GM21529 (cell line): ENCODE data around the gene DIP2A.
A peak's percentile ranks its signal among the peaks of the same experiment; 100 is the strongest.

Experiments
- ATAC-seq: cut with Tn5 transposase; IDR thresholded peaks from one replicate; pipeline ENCODE4 v1.9.1; 2021; ENCODE audit not compliant: unreplicated experiment

Gene DIP2A, protein sequence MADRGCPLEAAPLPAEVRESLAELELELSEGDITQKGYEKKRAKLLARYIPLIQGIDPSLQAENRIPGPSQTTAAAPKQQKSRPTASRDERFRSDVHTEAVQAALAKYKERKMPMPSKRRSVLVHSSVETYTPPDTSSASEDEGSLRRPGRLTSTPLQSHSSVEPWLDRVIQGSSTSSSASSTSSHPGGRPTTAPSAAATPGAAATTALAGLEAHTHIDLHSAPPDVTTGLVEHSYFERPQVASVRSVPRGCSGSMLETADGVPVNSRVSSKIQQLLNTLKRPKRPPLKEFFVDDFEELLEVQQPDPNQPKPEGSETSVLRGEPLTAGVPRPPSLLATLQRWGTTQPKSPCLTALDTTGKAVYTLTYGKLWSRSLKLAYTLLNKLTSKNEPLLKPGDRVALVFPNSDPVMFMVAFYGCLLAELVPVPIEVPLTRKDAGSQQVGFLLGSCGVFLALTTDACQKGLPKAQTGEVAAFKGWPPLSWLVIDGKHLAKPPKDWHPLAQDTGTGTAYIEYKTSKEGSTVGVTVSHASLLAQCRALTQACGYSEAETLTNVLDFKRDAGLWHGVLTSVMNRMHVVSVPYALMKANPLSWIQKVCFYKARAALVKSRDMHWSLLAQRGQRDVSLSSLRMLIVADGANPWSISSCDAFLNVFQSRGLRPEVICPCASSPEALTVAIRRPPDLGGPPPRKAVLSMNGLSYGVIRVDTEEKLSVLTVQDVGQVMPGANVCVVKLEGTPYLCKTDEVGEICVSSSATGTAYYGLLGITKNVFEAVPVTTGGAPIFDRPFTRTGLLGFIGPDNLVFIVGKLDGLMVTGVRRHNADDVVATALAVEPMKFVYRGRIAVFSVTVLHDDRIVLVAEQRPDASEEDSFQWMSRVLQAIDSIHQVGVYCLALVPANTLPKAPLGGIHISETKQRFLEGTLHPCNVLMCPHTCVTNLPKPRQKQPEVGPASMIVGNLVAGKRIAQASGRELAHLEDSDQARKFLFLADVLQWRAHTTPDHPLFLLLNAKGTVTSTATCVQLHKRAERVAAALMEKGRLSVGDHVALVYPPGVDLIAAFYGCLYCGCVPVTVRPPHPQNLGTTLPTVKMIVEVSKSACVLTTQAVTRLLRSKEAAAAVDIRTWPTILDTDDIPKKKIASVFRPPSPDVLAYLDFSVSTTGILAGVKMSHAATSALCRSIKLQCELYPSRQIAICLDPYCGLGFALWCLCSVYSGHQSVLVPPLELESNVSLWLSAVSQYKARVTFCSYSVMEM (N-terminal part only)

DNA sequence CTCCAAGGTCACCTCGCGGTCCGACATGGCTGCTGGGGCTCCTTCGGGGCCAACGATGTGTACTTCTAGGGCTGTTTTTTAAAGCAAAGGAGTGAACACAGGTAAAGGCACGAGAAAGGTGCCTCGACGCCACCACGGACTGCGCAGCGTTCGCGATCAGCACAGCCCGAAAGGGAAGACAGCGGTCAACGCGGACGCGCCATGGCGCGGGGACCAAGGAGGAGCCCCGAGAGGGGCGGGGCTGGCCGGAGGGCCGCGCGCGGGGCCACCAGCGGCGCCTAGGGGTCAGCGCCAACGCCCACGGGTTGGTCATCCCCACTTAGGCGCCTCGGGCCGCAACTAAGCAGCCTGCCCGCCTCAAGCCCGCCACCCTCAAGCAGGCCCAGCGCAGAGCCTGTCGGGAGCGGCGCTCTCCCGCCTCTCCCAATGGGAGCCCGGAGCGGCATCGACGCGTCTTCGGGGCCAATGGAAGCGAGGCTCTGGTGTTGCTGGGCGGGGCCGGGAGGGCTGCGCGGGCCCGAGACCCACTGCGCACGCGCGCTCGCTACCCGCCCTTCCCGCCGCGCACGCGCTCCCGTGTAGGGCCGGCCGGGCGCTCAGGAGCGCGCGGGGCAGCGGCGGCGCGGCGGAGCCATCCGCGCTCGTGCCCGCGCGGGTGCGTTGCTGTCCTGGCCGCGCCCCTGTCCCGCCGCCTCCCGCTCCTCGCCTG, at the start of gene DIP2A:
DIP2A (plus strand) TSS at position 577 of the 709 bp plus-strand sequence. CDS start 241 bp downstream, outside the sequence.
- ATAC-seq = peak; percentile 90

DNA sequence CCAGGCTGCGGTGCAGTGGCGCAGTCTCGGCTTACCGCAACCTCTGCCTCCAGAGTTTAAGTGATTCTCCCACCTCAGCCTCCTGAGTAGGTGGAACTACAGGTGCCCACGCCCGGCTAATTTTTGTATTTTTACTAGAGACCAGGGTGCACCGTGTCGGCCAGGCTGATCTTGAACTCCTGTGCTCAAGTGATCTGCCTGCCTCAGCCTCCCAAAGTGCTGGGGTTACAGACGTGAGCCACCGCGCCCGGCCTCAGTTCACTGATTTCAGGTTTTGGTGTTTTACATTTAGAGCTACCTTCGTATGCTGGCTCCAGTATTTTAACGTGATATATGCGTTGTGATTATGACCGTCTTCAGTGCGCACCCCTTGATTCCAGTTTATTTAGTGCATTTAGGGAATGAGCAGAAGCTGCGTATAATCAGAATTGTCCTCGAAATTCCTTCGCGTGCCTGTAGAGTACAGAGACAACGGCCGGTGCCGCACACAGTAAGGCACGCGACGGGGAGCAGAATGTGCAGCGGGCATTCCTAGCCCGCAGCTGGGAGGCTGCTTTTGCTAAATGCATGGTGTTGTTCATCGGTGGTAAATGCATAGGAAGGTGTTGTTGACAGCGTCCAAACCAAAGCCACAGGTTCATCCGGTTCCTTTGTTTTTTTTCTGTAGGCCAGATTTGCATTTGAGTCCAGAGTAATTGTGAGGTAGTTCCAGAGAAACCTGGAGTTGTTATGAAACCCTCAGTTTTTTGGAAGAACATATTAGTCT, 48.9 kb upstream of the DIP2A start:
- no peak for ATAC-seq

DNA sequence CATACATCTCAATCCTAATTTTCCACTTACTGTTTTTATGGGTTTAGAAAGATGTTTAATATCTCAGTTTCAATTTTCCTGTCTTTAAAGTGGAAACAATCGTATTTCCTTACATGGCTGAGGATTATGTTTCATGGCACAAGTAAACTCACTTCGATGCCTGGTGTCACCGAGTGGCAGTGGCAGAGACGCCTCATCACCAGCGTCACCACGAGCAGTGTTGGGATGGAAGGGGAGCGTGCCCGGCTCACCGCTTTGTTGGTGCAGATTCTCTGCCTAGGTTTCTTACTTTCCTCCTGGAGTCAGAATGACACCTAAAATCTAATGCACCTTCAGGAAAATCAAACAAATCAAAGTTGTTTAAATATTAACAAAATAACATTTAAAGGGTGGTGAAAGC, 48.2 kb upstream of the DIP2A start:
- no peak for ATAC-seq

DNA sequence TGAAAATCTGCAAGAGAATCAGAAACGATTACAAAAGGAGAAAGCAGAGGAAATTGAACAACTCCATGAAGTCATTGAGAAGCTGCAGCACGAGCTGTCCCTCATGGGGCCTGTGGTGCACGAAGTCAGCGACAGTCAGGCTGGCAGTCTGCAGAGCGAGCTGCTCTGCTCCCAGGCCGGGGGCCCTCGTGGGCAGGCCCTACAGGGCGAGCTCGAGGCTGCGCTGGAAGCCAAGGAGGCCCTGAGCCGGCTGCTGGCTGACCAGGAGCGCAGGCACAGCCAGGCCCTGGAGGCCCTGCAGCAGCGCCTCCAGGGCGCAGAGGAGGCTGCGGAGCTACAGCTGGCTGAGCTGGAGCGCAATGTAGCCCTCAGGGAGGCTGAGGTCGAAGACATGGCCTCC, 47.5 kb upstream of the DIP2A start:
- no peak for ATAC-seq

DNA sequence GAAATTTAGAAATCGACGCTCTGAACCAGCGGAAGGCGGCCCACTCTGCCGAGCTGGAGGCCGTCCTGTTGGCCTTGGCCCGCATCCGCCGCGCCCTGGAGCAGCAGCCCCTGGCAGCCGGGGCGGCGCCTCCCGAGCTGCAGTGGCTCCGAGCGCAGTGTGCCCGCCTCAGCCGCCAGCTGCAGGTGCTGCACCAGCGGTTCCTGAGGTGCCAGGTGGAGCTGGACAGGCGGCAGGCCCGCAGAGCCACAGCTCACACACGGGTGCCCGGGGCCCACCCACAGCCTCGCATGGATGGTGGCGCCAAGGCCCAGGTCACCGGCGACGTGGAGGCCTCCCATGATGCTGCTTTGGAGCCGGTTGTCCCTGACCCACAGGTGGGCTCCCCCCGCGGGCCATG, 47.0 kb upstream of the DIP2A start:
- ATAC-seq = no peak

DNA sequence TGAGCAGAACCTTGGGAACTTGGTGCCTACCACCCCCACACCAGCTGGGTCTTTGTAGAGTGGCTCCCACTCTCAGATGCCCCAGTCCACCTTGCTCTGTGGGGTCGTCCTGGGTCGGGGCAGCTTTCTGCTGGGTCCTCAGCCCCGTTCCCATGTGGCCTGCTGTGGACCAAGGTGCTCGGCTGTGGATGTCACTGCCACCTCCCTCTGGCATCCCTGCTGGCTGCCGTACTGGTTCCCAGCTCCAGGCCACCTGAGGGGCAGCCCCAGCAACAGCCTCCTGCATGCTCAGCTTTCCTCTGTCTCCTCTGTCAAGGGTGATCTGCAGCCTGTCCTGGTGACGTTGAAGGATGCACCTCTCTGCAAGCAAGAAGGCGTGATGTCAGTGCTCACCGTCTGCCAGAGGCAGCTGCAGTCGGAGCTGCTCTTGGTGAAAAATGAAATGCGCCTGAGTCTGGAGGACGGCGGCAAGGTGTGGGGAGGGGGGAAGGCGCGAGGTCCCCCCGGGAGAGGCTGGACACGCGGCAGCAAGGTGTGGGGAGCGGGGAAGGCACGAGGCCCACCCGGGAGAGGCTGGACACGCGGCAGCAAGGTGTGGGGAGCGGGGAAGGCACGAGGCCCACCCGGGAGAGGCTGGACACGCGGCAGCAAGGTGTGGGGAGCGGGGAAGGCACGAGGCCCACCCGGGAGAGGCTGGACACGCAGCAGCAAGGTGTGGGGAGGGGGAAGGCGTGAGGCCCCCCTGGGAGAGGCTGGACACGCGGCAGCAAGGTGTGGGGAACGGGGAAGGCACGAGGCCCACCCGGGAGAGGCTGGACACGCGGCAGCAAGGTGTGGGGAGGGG, 45.9 kb upstream of the DIP2A start:
- ATAC-seq = no peak

DNA sequence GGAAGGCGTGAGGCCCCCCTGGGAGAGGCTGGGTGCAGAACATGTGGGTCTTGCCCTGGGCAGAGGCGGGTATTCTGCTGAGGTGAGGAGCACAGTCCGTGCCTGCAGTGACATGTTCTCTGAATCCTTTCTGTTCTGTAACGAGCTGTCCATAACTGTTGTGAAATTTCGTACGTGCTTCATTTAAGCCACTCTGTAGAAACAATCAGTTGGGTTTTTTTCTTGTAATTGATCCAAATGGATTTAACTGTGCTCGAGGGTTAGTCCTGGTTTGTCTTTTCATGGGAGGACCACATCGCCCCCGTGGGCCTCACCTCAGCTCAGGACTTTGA, 45.4 kb upstream of the DIP2A start:
- ATAC-seq = no peak

DNA sequence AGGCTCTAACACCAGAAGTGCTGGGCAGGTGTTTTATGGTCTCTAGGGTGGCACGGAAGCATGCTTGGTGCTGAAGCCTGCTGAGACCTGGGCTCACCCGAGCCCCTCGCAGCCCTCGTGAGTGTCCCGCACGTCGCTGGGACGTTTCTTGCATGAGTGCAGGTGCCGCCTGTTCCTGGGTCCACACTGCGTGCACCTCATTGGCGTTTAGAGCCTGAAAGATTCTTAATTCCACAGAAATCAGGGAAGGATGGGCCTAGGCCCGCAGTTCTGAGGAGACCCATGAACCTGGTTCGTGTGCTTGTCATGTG, 43.8 kb upstream of the DIP2A start:
- no peak for ATAC-seq

DNA sequence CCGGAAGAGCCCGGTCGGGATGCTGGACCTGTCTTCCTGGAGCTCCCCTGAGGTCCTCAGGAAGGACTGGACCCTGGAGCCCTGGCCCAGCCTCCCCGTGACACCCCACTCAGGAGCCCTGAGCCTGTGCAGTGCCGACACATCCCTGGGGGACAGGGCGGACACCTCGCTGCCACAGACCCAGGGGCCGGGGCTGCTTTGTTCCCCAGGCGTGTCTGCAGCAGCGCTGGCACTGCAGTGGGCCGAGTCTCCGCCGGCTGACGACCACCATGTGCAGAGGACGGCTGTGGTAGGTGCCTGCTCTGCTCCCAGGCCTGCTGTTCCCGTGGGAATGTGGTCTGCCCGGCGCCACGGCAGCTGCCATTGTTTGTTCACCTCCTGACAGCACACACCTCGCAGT, 42.1 kb upstream of the DIP2A start:
- ATAC-seq = no peak

DNA sequence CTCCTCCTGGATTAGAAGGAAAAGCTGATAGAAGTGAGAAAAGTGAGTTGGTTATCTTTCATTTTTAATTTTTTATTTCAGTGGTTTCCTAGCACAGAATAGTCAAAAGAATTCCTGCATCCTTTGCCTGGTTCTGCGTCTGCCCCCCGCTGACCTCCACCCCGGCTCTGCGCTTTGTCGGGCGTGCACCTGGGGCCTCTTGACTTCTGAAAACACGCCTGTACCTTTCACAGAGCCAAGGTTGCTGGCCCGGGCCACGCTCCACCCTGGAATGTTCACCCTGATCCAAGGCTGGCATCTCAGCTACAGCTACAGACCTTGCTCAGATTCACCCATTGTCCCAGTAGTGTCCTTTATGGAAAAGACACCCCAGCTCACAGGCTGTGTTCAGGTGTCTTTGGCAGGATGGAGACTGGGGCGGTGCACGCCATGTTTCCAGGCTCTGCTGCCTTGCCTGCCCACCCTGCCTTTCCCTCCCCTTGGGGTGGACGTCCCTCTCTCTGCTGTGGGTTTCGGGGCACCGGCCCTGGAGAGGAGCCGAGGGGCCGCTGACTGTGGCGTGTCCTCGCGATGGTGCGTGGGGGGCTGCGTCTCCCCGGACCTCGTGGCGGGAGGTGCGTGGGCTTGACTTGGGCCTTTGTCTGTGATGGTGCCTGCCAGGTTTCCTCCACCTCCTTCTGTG, 40.3 kb upstream of the DIP2A start:
- ATAC-seq = no peak

DNA sequence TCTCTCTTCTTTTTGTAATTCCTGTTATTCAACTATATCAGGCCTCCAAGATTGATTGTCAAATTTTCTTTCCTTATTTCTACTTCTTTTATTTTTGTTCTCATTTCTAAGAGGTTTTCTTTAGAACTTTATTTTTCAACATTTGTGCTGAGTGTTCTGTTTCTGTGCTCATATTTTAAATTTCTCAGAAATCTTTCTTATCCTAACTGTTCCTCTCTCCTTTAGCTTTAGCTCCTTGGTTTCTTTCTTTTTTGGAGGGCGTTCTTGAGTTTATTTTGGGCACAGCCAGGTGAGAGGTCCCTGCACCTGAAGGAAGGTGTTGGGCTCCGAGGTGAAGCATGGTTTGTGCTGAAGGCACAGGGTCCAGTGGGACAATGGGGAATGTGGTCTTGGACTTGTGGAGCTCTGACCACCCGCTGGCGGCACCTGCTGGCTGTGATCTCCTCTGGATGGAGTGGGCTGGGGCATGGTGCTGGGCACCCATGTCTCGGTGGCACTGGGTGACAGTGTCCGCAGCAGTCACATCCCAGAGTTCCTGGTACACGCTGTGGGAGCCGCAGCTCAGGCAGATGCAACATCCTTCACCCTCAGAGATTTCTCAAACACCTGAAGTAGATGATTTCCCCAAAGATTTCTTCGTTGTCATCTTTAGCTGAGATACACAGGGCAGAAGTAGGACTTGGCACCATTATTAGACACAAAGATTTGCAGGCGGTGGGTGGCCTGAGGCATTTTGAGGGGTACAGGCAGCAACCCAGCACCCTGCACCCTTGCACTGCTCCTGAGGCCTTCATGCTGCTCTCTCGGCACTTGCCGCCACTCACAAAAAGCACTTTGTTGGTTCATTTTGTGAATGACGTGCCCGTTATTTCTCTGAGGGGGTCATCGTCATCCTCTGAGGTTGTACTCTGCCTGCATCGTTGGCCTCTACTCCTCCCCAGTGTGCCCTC, 38.2 kb upstream of the DIP2A start:
- no peak for ATAC-seq

DNA sequence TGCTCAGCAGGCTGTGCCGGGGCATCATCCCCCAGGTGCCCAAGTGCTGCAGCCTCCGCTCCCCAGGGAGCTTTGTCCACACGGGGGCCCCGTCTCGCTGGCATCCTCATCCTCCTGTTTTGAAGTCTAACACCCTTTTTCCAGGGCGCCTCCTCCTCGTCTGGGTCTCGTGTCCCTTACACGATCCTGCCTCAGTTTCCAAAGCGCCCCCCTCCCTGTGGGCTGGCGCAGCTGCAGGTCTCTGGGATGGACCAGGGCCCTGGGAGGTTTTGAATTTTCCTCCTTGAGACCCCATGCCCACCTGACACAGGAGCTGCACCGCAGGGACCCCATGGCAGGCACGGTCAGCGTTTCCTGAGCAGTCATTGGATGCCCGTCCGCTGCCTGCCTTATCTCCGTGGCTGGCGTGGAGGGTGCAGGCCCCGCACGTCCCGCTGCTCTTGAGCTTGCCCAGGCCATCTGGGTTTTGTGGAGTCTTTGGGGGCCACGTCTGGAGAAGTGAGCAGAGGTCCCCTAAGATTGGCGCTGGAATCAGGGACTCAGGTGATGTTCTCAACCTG, 37.4 kb upstream of the DIP2A start:
- ATAC-seq = no peak

DNA sequence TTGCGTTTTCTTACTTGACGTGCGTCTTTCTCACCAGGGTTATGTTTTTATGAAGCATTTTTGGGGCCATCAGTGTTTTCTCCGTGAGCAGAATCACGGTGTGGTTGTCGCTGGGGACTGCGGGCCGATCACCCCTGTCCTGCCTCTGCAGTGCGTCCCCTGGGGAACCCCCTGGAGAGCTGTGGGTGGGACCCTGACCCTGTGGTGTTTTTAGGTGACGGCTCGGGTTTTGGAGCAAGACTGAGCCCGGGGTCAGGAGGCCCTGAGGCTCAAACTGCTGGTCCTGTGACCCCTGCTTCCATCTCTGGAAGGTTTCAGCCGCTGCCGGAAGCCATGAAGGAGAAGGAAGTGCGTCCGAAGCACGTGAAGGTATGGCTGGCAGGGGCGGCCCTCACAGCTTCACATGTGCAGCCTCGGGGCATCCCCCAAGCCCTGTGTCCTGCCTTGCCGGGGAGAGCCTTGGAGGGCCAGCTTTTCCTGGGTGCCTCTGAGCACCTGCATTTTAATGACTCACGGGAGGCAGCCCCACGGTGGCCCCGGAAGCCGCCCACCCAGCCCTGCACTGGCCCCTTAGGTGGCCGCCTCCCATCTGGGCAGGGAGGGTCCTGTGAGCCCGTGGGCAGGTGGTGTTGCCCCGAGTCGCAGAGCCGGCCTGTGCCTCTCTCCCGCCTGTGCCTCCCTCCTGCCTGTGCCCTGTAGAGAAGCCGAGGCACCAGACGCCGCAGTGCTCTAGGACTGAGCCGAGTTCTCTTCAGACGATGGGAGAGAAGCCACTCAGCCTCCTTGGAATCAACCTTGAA, 36.7 kb upstream of the DIP2A start:
- no peak for ATAC-seq

DNA sequence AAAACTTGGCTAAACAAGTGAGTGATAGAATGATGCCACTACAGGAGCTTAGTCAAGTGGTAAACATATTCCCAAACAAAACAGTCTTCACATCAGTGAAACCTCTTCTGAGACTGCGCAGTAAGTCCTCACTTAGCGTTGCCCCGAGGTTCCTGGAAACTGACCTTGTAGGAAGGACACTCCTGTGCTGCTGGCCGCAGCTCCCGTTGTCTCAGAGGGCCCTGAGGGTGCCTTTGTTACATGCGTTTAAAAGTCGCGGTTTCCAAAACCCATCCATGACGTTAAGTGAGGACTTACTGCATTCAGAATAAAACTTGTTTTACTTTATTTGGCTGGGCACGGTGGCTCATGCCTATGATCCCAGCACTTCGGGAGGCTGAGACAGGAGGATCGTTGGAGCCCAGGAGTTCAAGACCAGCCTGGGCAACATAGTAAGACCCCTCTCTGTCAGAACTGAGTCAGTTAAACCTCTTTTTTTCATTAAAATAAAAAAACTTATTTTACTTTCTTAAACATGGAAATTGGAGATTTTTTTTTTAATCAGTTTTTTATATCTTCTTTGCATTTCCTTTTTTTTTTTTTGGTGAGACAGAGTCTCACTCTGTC, 36.0 kb upstream of the DIP2A start:
- no peak for ATAC-seq

DNA sequence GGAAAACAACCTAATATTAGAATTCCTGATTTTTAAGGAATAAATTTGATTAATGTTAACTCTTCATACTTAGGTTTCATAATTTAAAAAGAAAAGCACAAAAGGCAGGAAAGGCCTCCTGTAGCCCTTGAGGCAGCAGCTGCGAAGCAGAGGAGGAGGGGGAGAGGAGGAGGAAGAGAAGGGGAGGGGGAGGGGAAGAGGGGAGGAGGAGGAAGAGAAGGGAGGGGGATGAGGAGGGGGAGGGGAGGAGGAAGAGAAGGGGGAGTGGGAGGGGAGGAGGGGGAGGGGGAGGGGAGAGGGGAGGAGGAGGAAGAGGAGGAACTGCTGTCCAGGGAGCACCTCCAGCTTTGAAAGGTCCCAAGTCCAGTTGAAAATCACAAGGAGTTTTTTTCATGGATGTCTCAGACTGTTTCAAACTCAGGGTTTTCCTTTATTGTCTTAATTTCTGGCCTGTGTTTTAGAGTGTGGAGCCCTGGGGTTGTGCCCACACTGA, 35.1 kb upstream of the DIP2A start:
- ATAC-seq = no peak

DNA sequence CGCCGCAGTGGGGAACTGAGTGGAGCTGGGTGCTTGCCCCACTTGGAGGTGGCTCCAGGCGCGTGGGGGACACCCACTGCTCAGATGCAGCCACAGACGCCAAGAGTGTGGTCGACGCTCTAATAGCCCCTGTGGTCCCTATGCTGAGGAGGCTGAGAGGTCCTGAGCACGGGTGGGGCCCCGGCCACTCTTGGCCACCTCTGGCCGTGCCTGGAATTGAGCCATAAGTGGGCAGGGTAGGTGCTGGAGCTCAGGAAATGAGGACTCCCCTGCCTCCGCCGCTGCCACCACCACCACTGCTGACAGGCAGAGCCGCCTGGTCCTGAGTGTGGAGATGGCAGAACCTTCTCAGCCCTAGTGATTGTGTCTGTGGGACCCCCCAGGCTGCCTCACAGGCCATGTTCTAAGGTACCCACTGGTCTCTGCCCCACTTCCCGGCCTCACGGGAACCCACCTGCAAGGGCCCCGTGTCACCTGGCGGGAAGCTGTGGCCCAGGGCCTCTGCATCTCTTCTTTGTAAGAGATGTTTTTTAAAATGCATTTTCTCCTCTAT, 34.6 kb upstream of the DIP2A start:
- no peak for ATAC-seq
